Measurements from ENCODE around the gene CUL5. TPM values are rescaled to one million over a fixed set of nuclear protein-coding genes. Genes with fewer than 3 reads are reported as not detected.

CUL5 gene
- 10 to 100 TPM; 37.9 to 49.4 (median 47.5) TPM for polyA plus RNA-seq (ENCODE audit: insufficient read length in 4 of 4)

- peak; percentile 90 to 98 (median 90) for DNase-seq (ENCODE audit: low read depth in 4 of 4, low spot score in 3 of 4)
Measured at GRCh38 chr11:108008656-108009496, at the start of gene CUL5. CUL5 (plus strand) TSS chr11:108008898; CDS start chr11:108009349, 451 bp downstream.

GRCh38 chr11:107961480-107961879, 47.2 kb upstream of the CUL5 start:
- no peak for DNase-seq (ENCODE audit: low read depth in 4 of 4, low spot score in 3 of 4)

GRCh38 chr11:107962181-107962580, 46.5 kb upstream of the CUL5 start:
- no peak for DNase-seq (ENCODE audit: low read depth in 4 of 4, low spot score in 3 of 4)

GRCh38 chr11:107963091-107963490, 45.6 kb upstream of the CUL5 start:
- DNase-seq (ENCODE audit: low read depth in 4 of 4, low spot score in 3 of 4): no peak

- no peak for DNase-seq (ENCODE audit: low read depth in 4 of 4, low spot score in 3 of 4)
Measured at GRCh38 chr11:107969219-107969618, 39.5 kb upstream of the CUL5 start.

GRCh38 chr11:107970049-107970448, 38.6 kb upstream of the CUL5 start:
- DNase-seq (ENCODE audit: low read depth in 4 of 4, low spot score in 3 of 4): no peak

GRCh38 chr11:107973641-107974040, 35.1 kb upstream of the CUL5 start:
- DNase-seq (ENCODE audit: low read depth in 4 of 4, low spot score in 3 of 4): no peak

- no peak for DNase-seq (ENCODE audit: low read depth in 4 of 4, low spot score in 3 of 4)
Measured at GRCh38 chr11:107988397-107989158, 20.1 kb upstream of the CUL5 start.

GRCh38 chr11:107991868-107992414, 16.8 kb upstream of the CUL5 start:
- no peak for DNase-seq (ENCODE audit: low read depth in 4 of 4, low spot score in 3 of 4)

GRCh38 chr11:107996006-107996776, 12.5 kb upstream of the CUL5 start:
- DNase-seq (ENCODE audit: low read depth in 4 of 4, low spot score in 3 of 4): no peak

- no peak for DNase-seq (ENCODE audit: low read depth in 4 of 4, low spot score in 3 of 4)
Measured at GRCh38 chr11:107998761-107999160, 9.9 kb upstream of the CUL5 start.

GRCh38 chr11:107999759-108000455, 8.8 kb upstream of the CUL5 start:
- DNase-seq (ENCODE audit: low read depth in 4 of 4, low spot score in 3 of 4): peak in 3 of 4 donors; percentile 12 to 19 (median 18)

GRCh38 chr11:108002476-108002875, 6.2 kb upstream of the CUL5 start:
- DNase-seq (ENCODE audit: low read depth in 4 of 4, low spot score in 3 of 4): no peak

- DNase-seq (ENCODE audit: low read depth in 4 of 4, low spot score in 3 of 4): no peak
Measured at GRCh38 chr11:108003623-108004022, 5.1 kb upstream of the CUL5 start.

GRCh38 chr11:108007819-108008218, 879 bp upstream of the CUL5 start:
- no peak for DNase-seq (ENCODE audit: low read depth in 4 of 4, low spot score in 3 of 4)

GRCh38 chr11:108009497-108010370, 1.0 kb downstream of the CUL5 start:
- peak in 1 of 4 donors; percentile 17 for DNase-seq (ENCODE audit: low read depth in 4 of 4, low spot score in 3 of 4)

GRCh38 chr11:108012139-108012725, 3.5 kb downstream of the CUL5 start:
- DNase-seq (ENCODE audit: low read depth in 4 of 4, low spot score in 3 of 4): no peak

- DNase-seq (ENCODE audit: low read depth in 4 of 4, low spot score in 3 of 4): no peak
Measured at GRCh38 chr11:108016647-108017046, 7.9 kb downstream of the CUL5 start.

GRCh38 chr11:108018708-108019107, 10.0 kb downstream of the CUL5 start:
- no peak for DNase-seq (ENCODE audit: low read depth in 4 of 4, low spot score in 3 of 4)

Measured in right renal pelvis (tissue), 4 donors.